ENCODE results near the gene MFAP4. TPM values are rescaled to one million over a fixed set of nuclear protein-coding genes. Genes with fewer than 3 reads are reported as not detected.

The MFAP4 gene
- total and polyA plus RNA-seq, 9 of the 15 experiments (the other 6 are each of a cell fraction or from before 2014, with no cell fraction given): 0.07 to 0.24 TPM; not detected in 7

DNA sequence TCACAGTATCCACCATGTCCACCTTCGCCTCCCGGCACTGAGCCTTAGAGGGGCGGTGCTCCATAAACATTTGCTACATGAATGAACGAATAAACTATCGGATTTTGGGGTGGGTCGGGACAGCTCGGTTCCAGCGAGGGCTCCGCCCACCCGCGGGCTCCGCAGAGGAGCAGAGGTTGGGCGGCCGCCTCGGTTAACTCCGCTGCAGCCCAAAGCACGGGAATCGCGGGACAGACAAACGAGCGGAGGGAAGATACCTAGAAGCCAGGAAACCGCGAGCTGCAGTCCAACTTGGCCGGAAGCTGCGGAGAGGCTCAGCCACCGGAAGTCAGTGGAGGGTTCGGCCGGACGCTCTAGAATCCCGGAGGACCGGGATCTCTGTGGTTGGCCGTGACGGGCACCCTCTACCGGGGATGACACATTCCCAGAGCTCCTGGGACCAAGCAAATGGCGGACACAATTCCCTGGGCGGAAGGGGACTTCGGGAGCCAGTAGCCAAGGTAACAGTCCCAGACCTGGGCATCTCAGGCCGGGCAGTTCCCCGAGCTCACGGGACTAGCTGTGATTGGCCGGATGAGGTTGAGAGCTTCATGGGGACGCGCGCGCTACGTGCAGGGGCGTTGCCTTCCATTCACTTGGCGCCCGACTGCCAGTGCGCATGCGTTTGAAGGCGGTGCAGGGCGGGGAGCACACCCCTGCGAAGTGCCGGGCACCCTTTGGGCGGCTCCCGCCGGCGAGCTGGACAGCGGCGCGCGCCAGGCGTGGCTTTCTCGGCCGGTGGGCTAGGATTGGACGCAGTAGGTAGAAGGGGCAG is 9.2 kb downstream of the MFAP4 start (continued):
- TF ChIP-seq POU5F1 (IDR thresholded peaks at IDR 0.05; ENCODE audit: borderline replicate concordance, low read depth, low read length, partially characterized antibody): no peak
- TF ChIP-seq SMAD1 (IDR thresholded peaks at IDR 0.05; ENCODE audit: low read depth, low read length, partially characterized antibody): no peak
- TF ChIP-seq SAP30 (IDR thresholded peaks at IDR 0.05; ENCODE audit: borderline replicate concordance, insufficient read depth, low read depth, low read length, poor library complexity, severe bottlenecking): no peak
- no peak for TF ChIP-seq CHD4 (IDR thresholded peaks at IDR 0.05; ENCODE audit: insufficient read depth, insufficient replicate concordance, low read depth, low read length, poor library complexity, severe bottlenecking)
- no peak for TF ChIP-seq CBX1 (IDR thresholded peaks at IDR 0.05; ENCODE audit: low read depth)
- TF ChIP-seq GTF2F1 (IDR thresholded peaks at IDR 0.05; ENCODE audit: low read depth, low read length): no peak
- no peak for TF ChIP-seq ZNF551 (CRISPR knock-in tag; IDR thresholded peaks at IDR 0.05)
- no peak for TF ChIP-seq ZNF79 (CRISPR knock-in tag; IDR thresholded peaks at IDR 0.05; ENCODE audit: low read depth)
- peak; percentile 31; the same call in 1 of the 2 replicates for TF ChIP-seq L3MBTL2 (IDR thresholded peaks at IDR 0.05)
- no peak for TF ChIP-seq PTRF (tag; IDR thresholded peaks at IDR 0.05)
- no peak for TF ChIP-seq ZFPM2 (CRISPR knock-in tag; IDR thresholded peaks at IDR 0.05)
- no peak for TF ChIP-seq ZNF121 (CRISPR knock-in tag; conservative IDR thresholded peaks at IDR 0.05)
- TF ChIP-seq CSDE1 (IDR thresholded peaks at IDR 0.05): no peak
- no peak for TF ChIP-seq CC2D1A (IDR thresholded peaks at IDR 0.05)
- TF ChIP-seq USF2 (CRISPR knock-in tag; IDR thresholded peaks at IDR 0.05): no peak
- no peak for TF ChIP-seq ZNF23 (CRISPR knock-in tag; IDR thresholded peaks at IDR 0.05)
- no peak for TF ChIP-seq CTCF (IDR thresholded peaks at IDR 0.05 in 2 of 3, conservative IDR thresholded peaks at IDR 0.05 in 1 of 3; ENCODE audit: insufficient read depth in 2 of 3, low read depth in 1 of 3, low read length in 3 of 3)
- TF ChIP-seq SNRNP70 (optimal IDR thresholded peaks at IDR 0.05; ENCODE audit: low read depth, low read length): no peak
- TF ChIP-seq PHF21A (IDR thresholded peaks at IDR 0.05; ENCODE audit: borderline replicate concordance, low read depth): no peak
- no peak for TF ChIP-seq ZNF707 (CRISPR knock-in tag; conservative IDR thresholded peaks at IDR 0.05)
- TF ChIP-seq ZFP1 (CRISPR knock-in tag; IDR thresholded peaks at IDR 0.05): no peak
- TF ChIP-seq, protein P1, sequence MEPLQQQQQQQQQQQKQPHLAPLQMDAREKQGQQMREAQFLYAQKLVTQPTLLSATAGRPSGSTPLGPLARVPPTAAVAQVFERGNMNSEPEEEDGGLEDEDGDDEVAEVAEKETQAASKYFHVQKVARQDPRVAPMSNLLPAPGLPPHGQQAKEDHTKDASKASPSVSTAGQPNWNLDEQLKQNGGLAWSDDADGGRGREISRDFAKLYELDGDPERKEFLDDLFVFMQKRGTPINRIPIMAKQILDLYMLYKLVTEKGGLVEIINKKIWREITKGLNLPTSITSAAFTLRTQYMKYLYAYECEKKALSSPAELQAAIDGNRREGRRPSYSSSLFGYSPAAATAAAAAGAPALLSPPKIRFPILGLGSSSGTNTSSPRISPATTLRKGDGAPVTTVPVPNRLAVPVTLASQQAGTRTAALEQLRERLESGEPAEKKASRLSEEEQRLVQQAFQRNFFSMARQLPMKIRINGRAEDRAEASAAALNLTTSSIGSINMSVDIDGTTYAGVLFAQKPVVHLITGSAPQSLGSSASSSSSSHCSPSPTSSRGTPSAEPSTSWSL (CRISPR knock-in tag; IDR thresholded peaks at IDR 0.05; ENCODE audit: borderline replicate concordance): no peak
- peak; percentile 81 for TF ChIP-seq SP1 (CRISPR knock-in tag; IDR thresholded peaks at IDR 0.05)
- TF ChIP-seq POLR2B (IDR thresholded peaks at IDR 0.05; ENCODE audit: low read depth, partially characterized antibody): peak; percentile 50
